IMR-90 (cell line): ENCODE results near the gene ACTRT2. TPM values are rescaled to one million over a fixed set of nuclear protein-coding genes. Genes with fewer than 3 reads are reported as not detected.

Experiments
- ATAC-seq: fragments of 200-7000 bp; cut with Tn5 transposase; 2 replicates; pipeline ENCODE4 v1.9.1; 2020; ENCODE audit warnings: low read depth, mild to moderate bottlenecking, moderate library complexity
- BruUV-seq: library from RNA; stranded (reverse); fragments of 400-500 nt; replicated peaks from 2 replicates; lab custom pipeline; 2021; lab: Mats Ljungman, UMichigan
- CTCF ChIA-PET: fragments of 300-600 bp; formaldehyde crosslinking; extraction: SDS; loops from one replicate; lab custom pipeline; 2021; ENCODE audit warnings: antibody characterized with exemption; lab: Yijun Ruan, JAX
- POLR2A ChIA-PET: fragments of 300-600 bp; sonication (Branson Sonifier 250); formaldehyde crosslinking; loops from one replicate; lab custom pipeline; 2022; ENCODE audit warnings: antibody characterized with exemption; ENCODE audit not compliant: unreplicated experiment; lab: Charles Lee
- DNase-seq: peaks from one replicate; pipeline ENCODE4 v3.0.0; 2013
- H2AFZ ChIP-seq: replicated peaks from 2 replicates; pipeline ENCODE3; 2013; ENCODE audit warnings: low read length, mild to moderate bottlenecking; ENCODE audit not compliant: poor library complexity
- H2AK5ac ChIP-seq: 2 replicates; pipeline ENCODE4 v1.6.1; 2013; ENCODE audit warnings: low read depth, low read length, inconsistent platforms
- H2AK9ac ChIP-seq: replicated peaks from 2 replicates; pipeline ENCODE3; 2013; ENCODE audit warnings: mild to moderate bottlenecking, low read depth, low read length, moderate library complexity; ENCODE audit not compliant: poor library complexity
- H2BK120ac ChIP-seq: 2 replicates; pipeline ENCODE4 v1.6.1; 2013; ENCODE audit warnings: low read depth, low read length, inconsistent platforms
- H2BK15ac ChIP-seq: 3 replicates; pipeline ENCODE4 v1.6.1; 2013; ENCODE audit warnings: low read depth, low read length, inconsistent platforms
- H2BK20ac ChIP-seq: 2 replicates; pipeline ENCODE4 v1.6.1; 2013; ENCODE audit warnings: low read depth, mild to moderate bottlenecking, inconsistent platforms, low read length, moderate library complexity
- H2BK5ac ChIP-seq: 2 replicates; pipeline ENCODE4 v1.6.1; 2013; ENCODE audit warnings: mild to moderate bottlenecking, low read depth, low read length, inconsistent platforms; ENCODE audit not compliant: poor library complexity, severe bottlenecking
- H3K14ac ChIP-seq: replicated peaks from 2 replicates; pipeline ENCODE4 v1.6.1; 2013; ENCODE audit warnings: low read depth, low read length, inconsistent platforms
- H3K18ac ChIP-seq: 2 replicates; pipeline ENCODE4 v1.6.1; 2013; ENCODE audit warnings: low read depth, low read length, control low read depth
- H3K23ac ChIP-seq: 2 replicates; pipeline ENCODE4 v1.6.1; 2013; ENCODE audit warnings: low read depth, low read length, inconsistent platforms
- H3K27ac ChIP-seq: 2 replicates; pipeline ENCODE4 v1.5.1; 2013; ENCODE audit warnings: mild to moderate bottlenecking, control low read depth, low read length; ENCODE audit not compliant: insufficient read depth
- H3K27me3 ChIP-seq: 2 replicates; pipeline ENCODE4 v1.6.1; 2013; ENCODE audit warnings: low read length; ENCODE audit not compliant: control insufficient read depth, insufficient read depth
- H3K36me3 ChIP-seq: 2 replicates; pipeline ENCODE4 v1.6.1; 2013; ENCODE audit warnings: low read length, mixed read lengths; ENCODE audit not compliant: control insufficient read depth, insufficient read depth
- H3K4ac ChIP-seq: 2 replicates; pipeline ENCODE4 v1.6.1; 2013; ENCODE audit warnings: low read depth, low read length, inconsistent platforms
- H3K4me1 ChIP-seq: 2 replicates; pipeline ENCODE4 v1.6.1; 2013; ENCODE audit warnings: low read length, mixed read lengths; ENCODE audit not compliant: control insufficient read depth, insufficient read depth
- H3K4me2 ChIP-seq: 2 replicates; pipeline ENCODE4 v1.6.1; 2013; ENCODE audit warnings: low read depth, mild to moderate bottlenecking, control low read depth, low read length, moderate library complexity
- H3K4me3 ChIP-seq: 2 replicates; pipeline ENCODE4 v1.5.1; 2013; ENCODE audit warnings: low read depth, mild to moderate bottlenecking, control low read depth, low read length, moderate library complexity; ENCODE audit not compliant: insufficient read depth
- H3K56ac ChIP-seq: 2 replicates; pipeline ENCODE4 v1.6.1; 2013; ENCODE audit warnings: low read length, inconsistent platforms; ENCODE audit not compliant: insufficient read depth; ENCODE audit errors: extremely low read depth
- H3K79me1 ChIP-seq, 2 experiments: 2 replicates each; pipeline ENCODE4 v1.6.1; 2013; ENCODE audit warnings: low read length in 2 of 2, inconsistent platforms in 1 of 2, low read depth in 1 of 2
- H3K9ac ChIP-seq: 2 replicates; pipeline ENCODE4 v1.6.1; 2013; ENCODE audit warnings: low read depth, low read length, control low read depth
- H3K9me1 ChIP-seq: 2 replicates; pipeline ENCODE4 v1.6.1; 2013; ENCODE audit warnings: low read length, inconsistent platforms; ENCODE audit not compliant: insufficient read depth
- H3K9me3 ChIP-seq: 2 replicates; pipeline ENCODE4 v1.6.1; 2013; ENCODE audit warnings: low read length; ENCODE audit not compliant: control insufficient read depth, insufficient read depth
- H4K20me1 ChIP-seq: 2 replicates; pipeline ENCODE4 v1.6.1; 2013; ENCODE audit warnings: low read length, inconsistent platforms; ENCODE audit not compliant: insufficient read depth
- H4K5ac ChIP-seq: 2 replicates; pipeline ENCODE4 v1.6.1; 2013; ENCODE audit warnings: mild to moderate bottlenecking, low read depth, low read length, control low read depth
- H4K8ac ChIP-seq, 2 experiments: 2 replicates each; pipeline ENCODE4 v1.6.1; 2013; ENCODE audit warnings: low read depth in 2 of 2, low read length in 2 of 2, control low read depth in 1 of 2, inconsistent platforms in 1 of 2
- H4K91ac ChIP-seq: 2 replicates; pipeline ENCODE4 v1.6.1; 2013; ENCODE audit warnings: low read depth, low read length, inconsistent platforms; ENCODE audit not compliant: insufficient read depth
- BHLHE40 ChIP-seq: fragments of 150-350 bp; IDR thresholded peaks from 2 replicates; pipeline ENCODE4 v1.6.1; 2016; ENCODE audit warnings: mild to moderate bottlenecking, low read depth, low read length
- CHD1 ChIP-seq: IDR thresholded peaks from 2 replicates; pipeline ENCODE4 v1.6.1; 2012; ENCODE audit warnings: low read depth, low read length, improper control_type of control experiment
- MAZ ChIP-seq: IDR thresholded peaks from 2 replicates; pipeline ENCODE4 v1.6.1; 2012; ENCODE audit warnings: low read depth, mild to moderate bottlenecking, low read length, improper control_type of control experiment, moderate library complexity, borderline replicate concordance
- NFE2L2 ChIP-seq: fragments of 150-350 bp; IDR thresholded peaks from 2 replicates; pipeline ENCODE4 v1.6.1; 2016; ENCODE audit warnings: low read depth, mild to moderate bottlenecking, low read length
- POLR2A ChIP-seq: IDR thresholded peaks from 2 replicates; pipeline ENCODE4 v1.6.1; 2012; ENCODE audit warnings: mild to moderate bottlenecking, low read depth, low read length
- RFX5 ChIP-seq: IDR thresholded peaks from 2 replicates; pipeline ENCODE4 v1.8.0; 2012; ENCODE audit warnings: low read depth, mild to moderate bottlenecking, low read length, moderate library complexity
- SMC3 ChIP-seq: fragments of 150-350 bp; IDR thresholded peaks from 2 replicates; pipeline ENCODE4 v1.6.1; 2016; ENCODE audit warnings: low read depth, mild to moderate bottlenecking, antibody characterized with exemption, low read length, moderate library complexity
- WGBS, 2 experiments: methylation state at CpG; one replicate each; pipeline versions ENCODE4 v1.1.5 to v1.1.7; 2013; ENCODE audit warnings: missing lambda C conversion rate in 2 of 2; ENCODE audit not compliant: insufficient read length in 1 of 2; ENCODE audit errors: extremely low coverage in 2 of 2; 5-methylcytosine and 5-hydroxymethylcytosine counted together
- dilution Hi-C: fragments of 300-500 bp; cut with HindIII; formaldehyde crosslinking; loops from one replicate; pipeline ENCODE4 v1.14.3; 2018; ENCODE audit warnings: low sequenced_read_pairs; ENCODE audit not compliant: unreplicated experiment
- in situ Hi-C: fragments of 300-500 bp; cut with MboI; formaldehyde crosslinking; loops from 3 replicates; pipeline ENCODE4 v1.14.3; 2019; ENCODE audit warnings: low sequenced_read_pairs, inconsistent platforms, mixed read lengths
- intact Hi-C: fragments of 100-400 bp; cut with micrococcal nuclease; formaldehyde crosslinking; loops from 2 replicates; pipeline ENCODE4 v1.10.0; 2022
- polyA plus RNA-seq, 3 experiments: library from polyadenylated mRNA; depleted of rRNA; stranded (reverse); fragments of >200 nt; gene quantifications; 2 replicates each; pipeline ENCODE4 v1.2.3, GENCODE V29; 2012; ENCODE audit warnings: low replicate concordance in 1 of 3
- total RNA-seq: library from RNA; depleted of rRNA; stranded (reverse); fragments of >200 nt; gene quantifications from 2 replicates; pipeline ENCODE4 v1.2.3, GENCODE V29; 2012
- TF ChIP-seq, protein P1 (sequence below): conservative IDR thresholded peaks from 2 replicates; pipeline ENCODE4 v1.5.1; 2012; ENCODE audit warnings: mild to moderate bottlenecking, low read depth, low read length, improper control_type of control experiment
- TF ChIP-seq, protein P2 (sequence below): fragments of 150-350 bp; IDR thresholded peaks from 2 replicates; pipeline ENCODE4 v1.6.1; 2017; ENCODE audit warnings: mild to moderate bottlenecking, antibody characterized with exemption, low read length, low read depth

ACTRT2 gene
- total and polyA plus RNA-seq, 2 of the 4 experiments (the other 2 are of a cell fraction): not detected

DNA sequence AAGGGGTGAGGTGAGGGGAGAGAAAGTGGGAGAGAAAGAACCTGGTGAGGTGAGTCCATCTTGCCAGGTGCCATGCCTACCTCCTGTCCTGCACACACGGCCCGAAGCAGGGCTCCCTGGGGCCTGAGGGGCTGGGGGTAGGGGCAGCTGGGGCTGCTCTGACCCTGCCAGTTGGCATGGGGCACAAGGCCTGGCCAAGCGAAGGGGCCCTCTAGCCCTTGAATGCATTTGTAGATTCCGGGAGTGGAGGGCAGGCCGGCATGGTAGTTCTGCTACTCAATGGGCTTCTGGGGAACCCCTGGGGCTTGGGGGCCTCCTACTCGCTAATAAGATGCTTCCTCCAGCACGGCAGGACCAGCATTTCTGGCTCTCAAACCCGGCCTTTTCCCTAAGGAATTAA, 44.1 kb downstream of the ACTRT2 start:
- H3K9ac ChIP-seq: no peak overlapping the region
- CTCF ChIA-PET: no interaction called here
- H2BK20ac ChIP-seq: no peak overlapping the region
- no TSS peak for BruUV-seq
- WGBS, 2 experiments: 33% methylated on average over 3 of the region's 8 CpGs; no CpG with 5 or more reads in 1 of the 2 experiments
- H2AFZ ChIP-seq: no peak overlapping the region
- H4K5ac ChIP-seq: no peak overlapping the region
- H2BK120ac ChIP-seq: no peak overlapping the region
- H3K4me1 ChIP-seq: peaks cover 2% of the 10 kb centered on the region; the same call in 1 of the 2 replicates
- H4K8ac ChIP-seq: no peak overlapping the region
- peaks cover 63% of the 10 kb centered on the region for H3K27me3 ChIP-seq
- no peak overlapping the region for H3K4me3 ChIP-seq
- no peak overlapping the region for H3K4ac ChIP-seq
- H3K79me1 ChIP-seq: no peaks in the 10 kb centered on the region
- no peak overlapping the region for H3K14ac ChIP-seq
- H3K18ac ChIP-seq: no peak overlapping the region
- H3K23ac ChIP-seq: no peak overlapping the region
- no peak overlapping the region for H3K4me2 ChIP-seq
- H4K91ac ChIP-seq: no peak overlapping the region
- POLR2A ChIA-PET: no interaction called here
- no peak overlapping the region for H2BK5ac ChIP-seq
- TF ChIP-seq BHLHE40 (no peak), SMC3 (no peak), POLR2A (no peak), NFE2L2 (no peak), RFX5 (no peak), CHD1 (no peak), MAZ (no peak)
- TF ChIP-seq, protein P1, sequence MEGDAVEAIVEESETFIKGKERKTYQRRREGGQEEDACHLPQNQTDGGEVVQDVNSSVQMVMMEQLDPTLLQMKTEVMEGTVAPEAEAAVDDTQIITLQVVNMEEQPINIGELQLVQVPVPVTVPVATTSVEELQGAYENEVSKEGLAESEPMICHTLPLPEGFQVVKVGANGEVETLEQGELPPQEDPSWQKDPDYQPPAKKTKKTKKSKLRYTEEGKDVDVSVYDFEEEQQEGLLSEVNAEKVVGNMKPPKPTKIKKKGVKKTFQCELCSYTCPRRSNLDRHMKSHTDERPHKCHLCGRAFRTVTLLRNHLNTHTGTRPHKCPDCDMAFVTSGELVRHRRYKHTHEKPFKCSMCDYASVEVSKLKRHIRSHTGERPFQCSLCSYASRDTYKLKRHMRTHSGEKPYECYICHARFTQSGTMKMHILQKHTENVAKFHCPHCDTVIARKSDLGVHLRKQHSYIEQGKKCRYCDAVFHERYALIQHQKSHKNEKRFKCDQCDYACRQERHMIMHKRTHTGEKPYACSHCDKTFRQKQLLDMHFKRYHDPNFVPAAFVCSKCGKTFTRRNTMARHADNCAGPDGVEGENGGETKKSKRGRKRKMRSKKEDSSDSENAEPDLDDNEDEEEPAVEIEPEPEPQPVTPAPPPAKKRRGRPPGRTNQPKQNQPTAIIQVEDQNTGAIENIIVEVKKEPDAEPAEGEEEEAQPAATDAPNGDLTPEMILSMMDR: no peak
- TF ChIP-seq, protein P2, sequence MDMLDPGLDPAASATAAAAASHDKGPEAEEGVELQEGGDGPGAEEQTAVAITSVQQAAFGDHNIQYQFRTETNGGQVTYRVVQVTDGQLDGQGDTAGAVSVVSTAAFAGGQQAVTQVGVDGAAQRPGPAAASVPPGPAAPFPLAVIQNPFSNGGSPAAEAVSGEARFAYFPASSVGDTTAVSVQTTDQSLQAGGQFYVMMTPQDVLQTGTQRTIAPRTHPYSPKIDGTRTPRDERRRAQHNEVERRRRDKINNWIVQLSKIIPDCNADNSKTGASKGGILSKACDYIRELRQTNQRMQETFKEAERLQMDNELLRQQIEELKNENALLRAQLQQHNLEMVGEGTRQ: no peak
- no peak overlapping the region for H3K27ac ChIP-seq
- H3K36me3 ChIP-seq: no peaks in the 10 kb centered on the region
- DNase-seq (no peak), ATAC-seq (no peak)
- H2AK5ac ChIP-seq: no peak overlapping the region
- dilution Hi-C loops: no loop called here
- H3K9me1 ChIP-seq: no peaks in the 10 kb centered on the region
- H4K20me1 ChIP-seq: no peaks in the 10 kb centered on the region
- intact Hi-C loops: loop anchor here (10.0 kb wide), 1 partner anchor 249 kb away; no protein-coding TSS in a partner anchor
- H2AK9ac ChIP-seq: no peak overlapping the region
- no peaks in the 10 kb centered on the region for H3K9me3 ChIP-seq
- no peak overlapping the region for H2BK15ac ChIP-seq
- no peak overlapping the region for H3K56ac ChIP-seq
- in situ Hi-C loops: loop anchor here (25.0 kb wide), 1 partner anchor 628 kb away; no protein-coding TSS in a partner anchor
